HG02623 (cell line): ENCODE results near the gene MAGI2.
"Not testable (repeated sequence)": the region's sequence is repeated elsewhere in the genome, so short reads cannot be mapped to it uniquely, and the experiment has no call there.

Source experiments
- ATAC-seq: cut with Tn5 transposase; IDR thresholded peaks from one replicate; pipeline ENCODE4 v1.9.1; 2021; ENCODE audit warnings: moderate library complexity; ENCODE audit not compliant: unreplicated experiment

MAGI2 gene

DNA sequence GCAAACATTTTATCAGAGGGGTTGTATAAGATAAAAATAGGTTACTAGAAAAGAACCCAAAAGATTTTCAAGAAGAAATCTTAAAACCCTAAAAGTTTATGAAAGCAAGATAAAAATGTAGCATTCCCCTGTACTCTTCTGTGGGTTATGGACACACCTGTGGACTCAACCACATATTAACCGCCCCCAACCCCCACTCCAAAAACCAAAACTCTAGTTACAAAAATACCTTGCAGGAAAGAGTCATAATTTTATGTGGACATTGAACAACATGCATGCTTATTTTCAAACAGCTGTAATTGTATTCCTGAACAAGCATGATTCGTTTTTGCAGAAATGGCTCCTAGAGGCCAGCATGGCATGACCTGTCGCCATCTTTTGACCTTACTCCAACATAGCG lies 1188.0 kb downstream of the MAGI2 start:
- no peak for ATAC-seq

DNA sequence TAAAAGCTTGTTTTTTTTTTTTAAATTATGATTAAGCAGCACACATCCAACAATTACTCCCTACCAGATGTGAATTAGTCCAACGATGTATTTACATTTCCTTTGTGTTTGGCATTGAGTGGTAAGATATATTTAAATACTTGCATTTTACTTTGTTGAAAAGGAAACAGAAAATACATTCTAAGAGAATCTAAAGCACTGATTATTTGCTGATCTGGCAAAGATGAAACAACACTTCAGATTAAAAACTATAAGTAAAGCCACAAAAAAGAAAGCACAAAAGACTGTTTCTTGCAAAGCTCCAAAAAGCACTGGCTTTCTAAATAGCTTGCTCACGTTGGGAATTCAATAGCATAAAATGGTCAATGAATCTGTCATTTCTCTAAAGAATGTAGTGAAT lies 1188.4 kb downstream of the MAGI2 start:
- no peak for ATAC-seq

DNA sequence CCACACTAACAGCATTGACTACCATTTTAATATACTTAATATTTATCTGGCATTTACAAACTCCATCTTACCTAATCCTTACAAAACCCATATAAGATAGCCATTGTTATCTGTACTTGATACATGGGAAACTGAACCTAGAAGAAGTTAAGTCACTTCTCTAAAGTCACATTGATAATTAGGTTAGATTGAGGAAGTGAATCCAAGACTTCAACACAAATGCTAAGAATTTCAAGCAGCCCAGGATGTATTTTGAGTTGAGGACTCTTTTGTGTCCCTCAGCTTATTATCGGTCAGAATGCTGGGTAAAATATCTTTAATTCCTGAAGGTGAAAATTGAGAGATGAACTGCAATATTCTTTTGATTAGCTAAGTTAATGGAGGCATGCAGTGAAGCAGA lies 1189.4 kb downstream of the MAGI2 start:
- no peak for ATAC-seq

DNA sequence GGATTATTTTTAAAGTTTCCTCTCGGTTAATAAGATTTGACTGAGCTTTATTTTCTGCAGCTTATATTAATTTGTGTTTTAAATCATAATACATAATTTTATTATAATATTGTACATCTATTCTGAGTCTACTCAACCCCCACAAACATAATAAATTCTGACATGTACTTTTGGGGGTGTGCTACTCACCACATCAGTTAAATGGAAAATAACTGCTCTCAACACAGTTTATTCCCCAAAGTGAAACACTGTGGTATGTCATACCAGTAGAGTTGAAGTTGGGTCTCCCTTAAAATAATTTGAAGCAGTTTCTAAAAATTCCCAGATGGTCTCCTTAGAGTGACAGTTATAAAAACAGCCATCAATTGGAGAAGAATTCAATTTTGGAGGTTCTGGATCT lies 1191.7 kb downstream of the MAGI2 start:
- no peak for ATAC-seq

DNA sequence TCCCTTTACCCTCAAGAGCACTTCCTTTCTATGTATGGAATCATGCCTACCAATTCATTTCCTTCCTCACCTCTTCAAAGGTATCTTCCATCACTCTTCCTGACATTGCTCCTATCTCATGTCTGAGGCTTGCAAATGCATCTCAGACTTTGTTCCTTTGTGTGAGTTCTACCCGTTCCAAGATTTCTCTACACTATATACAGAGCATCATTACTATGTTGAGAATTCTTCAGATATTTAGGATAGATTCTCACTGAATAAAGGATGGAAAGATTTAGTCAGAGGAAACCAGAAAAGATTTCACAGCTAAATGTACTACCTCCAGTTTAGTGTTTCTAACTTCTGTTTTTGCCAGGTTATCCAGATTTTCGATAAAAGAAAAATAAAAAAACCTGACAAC lies 1192.2 kb downstream of the MAGI2 start:
- no peak for ATAC-seq

DNA sequence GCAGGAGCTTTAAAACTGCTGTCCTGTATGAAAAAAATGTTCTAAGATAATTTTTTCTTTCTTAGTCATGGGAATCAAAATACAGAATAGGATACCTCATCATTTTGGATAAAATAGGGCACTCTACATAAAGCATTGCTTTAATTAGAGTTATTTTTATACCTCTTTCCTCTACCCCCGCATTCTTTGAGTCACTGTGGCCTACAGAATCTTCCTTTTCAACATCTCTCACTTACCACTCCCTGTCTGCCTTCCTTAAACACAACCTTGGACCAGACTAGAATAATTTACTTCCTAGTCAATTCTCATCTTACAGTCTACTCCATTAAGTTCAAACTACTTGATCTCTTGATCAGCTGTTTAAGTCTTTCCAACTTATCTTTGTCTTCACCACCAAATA lies 1192.6 kb downstream of the MAGI2 start:
- ATAC-seq, result no peak

DNA sequence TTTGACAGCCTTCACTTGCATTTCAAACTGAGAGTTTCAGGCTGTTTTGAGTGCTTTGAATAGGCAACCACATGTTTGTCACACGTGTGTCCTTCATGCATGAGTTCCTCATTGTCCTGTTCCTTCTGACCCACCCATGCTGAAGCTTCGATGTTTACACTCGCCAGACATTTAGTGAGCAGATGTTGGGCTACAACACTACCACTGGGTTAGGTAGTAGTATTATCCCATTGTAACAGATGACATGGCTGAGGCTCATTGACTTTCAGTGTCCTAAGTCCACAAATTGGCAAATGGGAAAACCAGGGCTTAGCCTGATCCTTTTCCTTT lies 1198.8 kb downstream of the MAGI2 start:
- ATAC-seq, result no peak

DNA sequence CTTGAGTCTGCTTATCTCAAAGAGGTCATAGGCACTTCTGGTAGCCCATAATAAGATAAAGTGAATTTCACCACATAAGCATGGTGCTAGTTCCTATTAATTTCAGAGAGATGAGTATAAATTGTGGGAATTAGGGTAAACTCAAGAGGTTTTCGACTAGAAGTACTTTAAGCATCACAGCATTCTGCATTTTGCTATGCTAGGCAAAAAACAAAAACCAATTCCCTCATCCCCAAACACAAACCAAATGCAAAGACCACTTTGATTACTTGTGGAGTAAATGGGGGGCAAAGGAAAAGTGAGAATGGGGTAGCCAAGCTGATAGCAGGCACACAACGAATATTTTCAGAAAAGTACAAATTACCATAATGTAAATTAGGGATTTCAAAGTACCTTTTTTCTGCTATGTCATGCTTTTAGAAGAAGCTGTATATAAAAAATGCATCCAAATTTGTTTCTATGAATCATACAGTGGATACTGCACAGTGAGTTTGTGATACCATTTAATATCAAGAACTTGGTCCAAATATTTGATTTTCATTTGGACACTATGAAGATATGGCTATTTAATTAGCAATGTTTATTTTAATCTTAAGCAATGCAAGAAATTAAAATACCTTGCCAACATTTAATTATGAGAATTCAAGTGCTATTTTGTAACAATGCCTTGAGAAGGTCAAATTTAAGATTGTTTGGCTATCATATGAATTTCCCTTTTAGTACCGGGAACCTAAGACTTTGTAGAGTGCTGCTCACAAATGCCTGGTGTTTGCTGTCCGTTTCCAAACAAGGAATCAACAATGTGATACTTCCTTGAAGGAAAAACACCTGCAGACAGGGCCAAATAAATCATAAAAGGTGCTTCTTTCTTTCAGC lies 1199.4 kb downstream of the MAGI2 start:
- no peak for ATAC-seq

DNA sequence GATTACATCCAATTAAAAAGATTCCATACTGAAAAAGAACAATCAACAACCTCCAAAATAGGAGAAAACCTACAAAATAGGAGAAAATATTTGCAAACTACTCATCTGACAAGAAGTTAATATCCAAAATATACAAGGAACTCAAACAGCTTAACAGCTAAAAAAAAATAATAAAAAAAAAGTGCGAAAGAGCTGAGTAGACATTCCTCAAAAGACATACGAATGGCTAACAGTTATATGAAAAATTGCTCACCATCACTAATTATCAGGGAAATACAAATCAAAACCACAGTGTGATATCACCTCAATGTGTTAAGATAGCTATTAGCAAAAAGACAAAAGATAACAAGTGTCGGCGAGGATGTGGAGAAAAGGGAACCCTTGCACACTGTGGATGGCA lies 1204.6 kb downstream of the MAGI2 start:
- no peak for ATAC-seq

DNA sequence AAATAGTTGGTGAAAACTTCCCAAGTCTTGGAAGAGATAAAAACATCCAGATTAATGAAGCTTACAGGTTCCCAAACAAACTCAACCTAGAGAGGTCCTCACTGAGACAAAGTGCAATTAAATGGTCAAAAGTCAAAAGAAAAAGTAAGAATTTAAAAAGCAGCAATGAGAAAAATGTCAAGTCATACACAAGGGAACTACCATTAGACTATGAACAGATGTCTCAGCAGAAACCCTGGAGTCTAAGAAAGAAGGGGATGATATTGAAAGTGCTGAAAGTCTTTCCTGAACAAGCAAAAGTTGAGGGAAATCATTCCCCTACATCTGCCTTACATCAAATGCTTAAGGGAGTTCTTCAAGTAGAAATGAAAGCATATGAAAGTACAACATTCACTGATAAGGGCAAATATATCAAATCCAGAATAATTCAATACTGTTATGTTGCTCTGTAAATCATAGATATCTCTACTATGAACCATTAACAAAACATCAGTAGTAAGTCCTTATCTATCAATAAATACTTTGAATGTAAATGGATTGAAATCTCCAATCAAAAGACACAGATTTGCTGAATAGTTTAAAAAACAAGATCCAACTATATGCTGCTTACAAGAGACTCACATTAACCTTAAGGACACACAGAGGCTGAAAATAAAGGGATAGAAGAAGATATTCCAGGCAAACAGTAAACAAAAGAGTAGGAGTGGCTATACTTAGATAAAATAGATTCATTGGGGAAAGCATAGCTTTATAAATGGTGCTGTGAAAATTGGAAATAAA lies 1205.4 kb downstream of the MAGI2 start:
- no peak for ATAC-seq

DNA sequence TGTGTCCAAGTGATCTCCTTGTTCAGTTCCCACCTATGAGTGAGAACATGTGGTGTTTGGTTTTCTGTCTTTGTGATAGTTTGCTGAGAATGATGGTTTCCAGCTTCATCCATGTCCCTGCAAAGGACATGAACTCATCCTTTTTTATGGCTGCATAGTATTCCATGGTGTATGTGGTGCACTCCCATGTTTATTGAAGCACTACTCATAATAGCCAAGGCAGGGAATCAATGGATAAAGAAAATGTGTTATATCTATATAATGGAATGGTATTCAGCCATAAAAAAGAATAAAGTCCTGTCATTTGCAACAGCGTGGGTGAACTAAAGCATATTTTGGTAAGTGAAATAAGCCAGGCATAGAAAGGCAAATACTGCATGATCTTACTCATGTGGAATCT lies 1213.3 kb downstream of the MAGI2 start:
- ATAC-seq, result not testable (repeated sequence)

DNA sequence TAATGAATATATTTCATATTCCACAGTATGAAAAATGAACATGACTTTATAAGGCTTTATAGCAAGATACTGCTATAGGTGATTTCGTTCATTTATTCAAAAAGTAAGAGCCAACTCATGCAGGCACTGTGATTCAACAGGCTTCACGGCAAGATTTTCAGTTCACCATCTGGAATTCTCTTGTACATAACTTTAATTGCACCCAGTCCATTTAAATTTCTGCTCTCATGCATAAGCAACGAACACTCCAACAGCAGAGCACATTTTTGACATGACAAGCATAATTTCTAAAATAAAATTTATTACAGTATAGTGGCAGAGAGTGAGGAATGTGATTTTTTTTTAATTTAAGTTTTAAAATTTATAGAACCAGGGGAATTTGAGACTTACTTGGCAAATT lies 1218.8 kb downstream of the MAGI2 start:
- ATAC-seq, result no peak

DNA sequence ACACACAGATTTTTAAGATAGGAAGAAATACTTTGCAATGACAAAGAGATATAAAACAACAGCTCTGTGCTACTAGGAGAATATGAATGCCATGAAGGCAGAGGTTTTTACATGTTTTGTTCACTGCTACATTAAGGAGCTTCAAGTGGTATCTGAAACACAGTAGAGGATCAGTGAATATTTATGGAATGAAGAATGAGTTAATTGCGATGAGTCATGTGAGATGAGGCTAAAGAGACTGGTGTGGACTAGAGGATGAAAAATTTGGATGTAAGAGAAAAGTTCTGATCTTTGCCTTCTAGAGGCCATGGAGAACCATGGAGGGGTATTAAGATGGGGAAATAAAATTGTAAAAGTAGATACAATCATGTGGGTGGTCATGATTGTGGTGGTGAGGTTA lies 1220.7 kb downstream of the MAGI2 start:
- ATAC-seq, result no peak

DNA sequence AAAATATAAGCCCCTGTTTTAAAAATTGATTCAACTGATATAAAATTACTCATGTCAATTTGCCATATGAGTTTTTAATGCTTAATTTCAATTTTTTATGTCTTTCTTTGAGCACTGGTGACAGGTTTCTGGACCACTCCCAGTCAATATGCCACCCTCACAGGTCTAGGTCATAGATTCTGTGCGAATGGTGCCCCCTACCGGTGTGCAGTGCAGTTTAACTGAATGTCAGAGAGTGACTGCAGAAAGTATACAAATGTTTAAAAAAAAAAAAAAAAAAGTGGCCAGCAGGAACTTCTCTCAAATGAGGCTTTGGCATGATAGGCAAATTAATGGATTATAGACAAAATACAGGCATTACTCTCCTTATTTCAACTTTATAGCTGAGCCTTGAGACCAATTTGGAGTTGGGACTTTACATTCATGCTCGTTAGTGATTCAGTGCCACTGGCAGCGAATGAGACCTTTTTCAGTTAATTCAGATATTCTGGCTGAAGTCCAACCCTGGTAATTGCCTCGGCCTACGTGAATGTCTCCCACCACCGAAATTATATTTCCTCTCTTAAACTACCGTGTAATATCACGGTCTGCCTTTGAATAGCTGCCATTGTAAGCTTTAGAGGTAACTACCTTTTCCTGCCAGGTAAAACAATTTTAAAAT lies 1227.3 kb downstream of the MAGI2 start:
- no peak for ATAC-seq

DNA sequence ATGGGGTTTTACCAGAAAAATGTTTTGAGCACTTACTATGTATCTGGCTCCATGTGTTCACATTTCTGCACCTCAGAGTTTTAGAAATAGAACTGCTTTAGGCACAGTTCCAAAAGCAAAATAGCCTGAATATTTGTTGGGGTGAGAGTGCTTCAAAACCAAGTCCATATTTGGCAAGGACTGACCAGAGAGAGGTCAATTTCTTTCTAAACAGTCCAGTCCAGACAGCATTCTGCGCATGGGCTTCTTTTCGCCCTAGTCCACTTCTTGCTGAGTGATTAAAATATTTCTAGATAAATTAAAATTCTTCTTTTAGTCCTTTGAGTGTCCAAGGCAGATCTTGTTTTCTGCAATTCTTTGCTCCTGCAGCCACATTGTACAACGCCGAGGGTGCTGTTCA lies 1227.9 kb downstream of the MAGI2 start:
- no peak for ATAC-seq

DNA sequence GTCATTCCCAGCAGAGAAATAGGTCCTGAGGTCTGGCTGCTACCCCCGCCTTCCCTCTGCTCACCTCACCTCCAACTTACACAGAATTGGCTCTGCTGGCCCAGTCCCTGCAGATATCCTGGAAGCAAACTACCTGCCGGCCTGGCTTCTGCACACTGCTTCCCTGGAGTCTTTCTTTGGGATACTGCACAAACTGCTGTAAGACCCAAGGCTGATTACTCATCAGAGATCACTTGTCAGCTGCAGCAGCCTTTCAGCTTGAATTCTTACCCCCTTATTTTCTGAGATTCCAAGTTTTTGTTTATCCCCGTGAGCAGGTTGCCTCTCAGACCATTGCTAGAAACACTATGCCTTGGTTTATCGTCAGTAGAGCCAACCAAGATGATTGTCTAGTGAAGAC lies 1228.5 kb downstream of the MAGI2 start:
- no peak for ATAC-seq

DNA sequence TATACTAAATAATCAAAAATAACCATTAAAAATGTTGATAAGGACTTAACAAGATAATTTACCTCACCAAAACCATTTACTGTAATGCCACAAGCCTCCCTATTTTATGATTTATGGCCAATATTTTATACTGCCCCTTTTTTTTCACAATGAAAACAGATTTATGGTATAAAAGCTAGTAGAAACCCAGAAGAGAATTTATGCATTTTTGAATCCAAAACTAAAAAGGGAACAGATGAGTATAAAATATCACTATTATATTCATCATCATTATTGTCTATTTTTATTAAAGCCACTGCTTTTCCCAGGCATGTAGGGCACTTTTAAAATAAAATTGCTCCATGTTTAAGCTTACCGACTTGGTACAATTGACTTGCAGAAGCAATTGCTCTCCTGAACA lies 1229.9 kb downstream of the MAGI2 start:
- ATAC-seq, result no peak

DNA sequence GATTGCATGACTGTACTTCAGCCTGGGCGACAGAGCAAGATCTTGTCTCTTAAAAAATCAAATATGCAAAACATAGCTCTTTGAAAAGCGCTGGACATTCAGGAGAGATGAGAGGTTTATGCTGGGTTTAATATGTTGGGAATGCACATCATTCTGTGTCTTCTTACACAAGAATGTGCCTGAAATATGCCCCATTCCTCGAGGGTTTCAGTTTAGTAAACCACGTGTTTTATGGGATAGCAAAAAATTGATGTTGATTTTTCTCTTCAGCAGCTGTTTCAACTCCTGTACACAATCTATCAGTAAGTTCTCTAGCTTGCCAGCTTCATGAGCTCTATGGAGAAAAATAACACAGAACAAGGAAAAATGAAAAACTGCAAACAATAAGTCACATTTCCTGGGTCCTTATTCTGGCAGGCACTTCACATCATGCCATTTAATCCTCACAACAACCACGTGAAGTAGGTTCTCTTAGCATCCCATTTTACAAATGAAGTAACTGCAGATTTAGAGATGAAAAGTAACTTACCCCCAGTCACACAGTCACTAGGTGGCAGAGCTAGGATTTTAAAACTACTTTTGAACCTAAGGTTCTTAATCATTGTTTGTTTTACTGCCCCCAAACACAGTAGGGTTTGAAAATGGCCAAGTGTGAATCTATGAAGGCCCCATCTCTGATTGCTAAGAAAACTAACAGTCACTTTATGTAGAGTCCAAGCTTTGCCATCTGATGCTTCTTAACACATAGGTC lies 1231.3 kb downstream of the MAGI2 start:
- ATAC-seq, result no peak

DNA sequence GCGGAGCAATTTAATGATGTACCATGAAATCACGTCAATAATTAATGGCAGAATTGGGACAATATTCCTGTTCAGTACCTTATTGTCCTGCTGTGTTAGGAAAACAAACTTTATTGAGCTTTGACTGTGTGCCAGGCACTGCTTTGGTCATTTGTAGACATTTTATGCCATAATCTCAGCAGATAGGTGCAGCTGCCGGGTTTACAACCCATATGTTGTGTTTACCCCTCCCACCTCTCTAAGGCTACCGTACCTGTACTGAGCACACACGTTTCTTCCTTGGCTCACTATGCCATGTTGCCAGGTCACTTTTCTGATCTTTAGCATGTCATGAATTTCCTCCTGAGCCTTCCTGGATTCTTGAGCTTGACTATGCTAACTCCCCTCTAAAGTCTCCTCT lies 1232.7 kb downstream of the MAGI2 start:
- ATAC-seq, result no peak

DNA sequence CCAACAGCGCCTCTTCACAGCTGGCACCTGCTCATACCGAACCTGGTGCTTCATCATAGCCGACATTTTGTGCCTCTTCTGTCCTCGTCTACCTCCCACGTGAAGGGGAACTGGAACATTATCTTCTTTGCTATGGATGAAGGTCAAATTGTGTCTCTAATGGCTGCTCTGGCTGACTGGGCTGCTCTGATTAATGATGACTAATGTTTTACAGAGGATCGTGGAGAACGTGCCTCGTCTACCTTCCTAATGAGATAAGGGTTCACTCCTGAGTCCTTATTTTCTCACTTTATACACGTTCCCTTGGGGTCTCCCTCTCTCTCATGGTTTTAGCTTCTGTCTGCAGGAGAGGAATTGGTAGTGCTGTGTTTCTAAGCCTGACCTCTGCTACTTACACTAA lies 1234.6 kb downstream of the MAGI2 start:
- no peak for ATAC-seq

DNA sequence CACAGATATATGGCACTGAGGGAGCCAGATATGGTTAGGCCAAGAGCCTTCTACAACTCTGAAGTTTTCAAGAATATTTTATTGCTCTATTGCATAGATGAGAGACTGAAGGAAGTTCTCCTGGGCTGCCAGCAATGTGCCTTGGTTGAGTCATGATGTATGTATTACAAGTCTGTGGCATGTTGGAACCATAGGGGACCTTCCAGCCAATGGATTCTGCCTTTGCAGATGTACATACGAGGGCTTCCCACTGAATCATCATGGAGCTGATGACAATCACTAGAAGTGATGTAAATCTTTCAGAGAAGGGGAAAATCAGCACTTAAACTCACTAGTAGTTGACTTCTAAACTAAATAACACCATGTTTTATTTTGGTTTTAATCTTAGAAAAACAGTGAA lies 1235.4 kb downstream of the MAGI2 start:
- no peak for ATAC-seq
